Panc1 (cell line): ENCODE data around the gene EPB41L5. TPM values are rescaled to one million over a fixed set of nuclear protein-coding genes. Genes with fewer than 3 reads are reported as not detected.

Experiments
- ATAC-seq: fragments of 200-7000 bp; cut with Tn5 transposase; 2 replicates; pipeline ENCODE4 v1.9.1; 2020; ENCODE audit warnings: mild to moderate bottlenecking, moderate library complexity
- BruUV-seq: library from RNA; stranded (reverse); fragments of 400-500 nt; replicated peaks from 2 replicates; lab custom pipeline; 2021; lab: Mats Ljungman, UMichigan
- CTCF ChIA-PET: fragments of 300-600 bp; sonication (Branson Sonifier 250); formaldehyde crosslinking; loops from one replicate; lab custom pipeline; 2022; ENCODE audit warnings: antibody characterized with exemption; lab: Charles Lee
- POLR2A ChIA-PET: fragments of 300-600 bp; sonication (Branson Sonifier 250); formaldehyde crosslinking; loops from one replicate; lab custom pipeline; 2022; ENCODE audit warnings: antibody characterized with exemption; lab: Charles Lee
- DNase-seq: peaks from one replicate; pipeline ENCODE4 v3.0.0-alpha.2; 2010; ENCODE audit warnings: low read depth, low spot score
- H3K27ac ChIP-seq: 2 replicates; pipeline ENCODE4 v1.5.1; 2011; ENCODE audit warnings: mild to moderate bottlenecking, low read length, inconsistent platforms
- H3K27me3 ChIP-seq: fragments of 200-500 bp; sonication (Bioruptor generic); 2 replicates; pipeline ENCODE4 v1.6.0; 2014; ENCODE audit warnings: low read length, inconsistent platforms; ENCODE audit not compliant: control insufficient read depth, insufficient read depth
- H3K36me3 ChIP-seq: fragments of 200-500 bp; sonication (Bioruptor generic); 2 replicates; pipeline ENCODE4 v1.5.1; 2014; ENCODE audit warnings: inconsistent platforms, mild to moderate bottlenecking, low read length, moderate library complexity; ENCODE audit not compliant: control insufficient read depth, insufficient read depth
- H3K4me1 ChIP-seq: 2 replicates; pipeline ENCODE4 v1.5.1; 2011; ENCODE audit warnings: inconsistent platforms, mild to moderate bottlenecking, low read length, moderate library complexity; ENCODE audit not compliant: control insufficient read depth, insufficient read depth
- H3K4me3 ChIP-seq, 2 experiments: 2 replicates each; pipeline ENCODE4 v1.5.1; 2011 to 2012; ENCODE audit warnings: low read depth in 2 of 2, low read length in 2 of 2, mild to moderate bottlenecking in 2 of 2, inconsistent platforms in 1 of 2, moderate library complexity in 1 of 2
- H3K9me3 ChIP-seq: fragments of 200-500 bp; sonication (Bioruptor generic); 2 replicates; pipeline ENCODE4 v1.5.1; 2014; ENCODE audit warnings: low read depth, mild to moderate bottlenecking, inconsistent platforms, low read length, moderate library complexity; ENCODE audit not compliant: control insufficient read depth, insufficient read depth
- POLR2AphosphoS5 ChIP-seq: IDR thresholded peaks from 2 replicates; pipeline ENCODE4 v1.6.1; 2012; ENCODE audit warnings: mild to moderate bottlenecking, low read depth, low read length, moderate library complexity
- SIN3A ChIP-seq: IDR thresholded peaks from 2 replicates; pipeline ENCODE4 v1.6.1; 2012; ENCODE audit warnings: low read depth, mild to moderate bottlenecking, low read length, moderate library complexity, borderline replicate concordance; ENCODE audit not compliant: insufficient read depth
- TCF7L2 ChIP-seq: IDR thresholded peaks from 2 replicates; pipeline ENCODE4 v1.6.1; 2011; ENCODE audit warnings: mild to moderate bottlenecking, low read depth, low read length, inconsistent platforms
- in situ Hi-C: cut with HindIII; loops from 2 replicates; pipeline ENCODE4 v1.10.0; 2016; ENCODE audit warnings: low sequenced_read_pairs, low pct_unique_long_range_greater_than_20kb
- intact Hi-C: fragments of 100-400 bp; cut with micrococcal nuclease; formaldehyde crosslinking; loops from one replicate; pipeline ENCODE4 v1.10.0; 2022; ENCODE audit not compliant: unreplicated experiment
- total RNA-seq: library from RNA; stranded (reverse); gene quantifications from one replicate; pipeline ENCODE4 v1.2.1, GENCODE V29; 2021; ENCODE audit not compliant: unreplicated experiment
- TF ChIP-seq, protein P1 (sequence below), 2 experiments: IDR thresholded peaks; 2 replicates each; pipeline ENCODE4 v1.6.1; 2011 to 2012; ENCODE audit warnings: low read depth in 2 of 2, control low read depth in 1 of 2, low read length in 1 of 2, mild to moderate bottlenecking in 1 of 2, moderate library complexity in 1 of 2; ENCODE audit not compliant: insufficient read depth in 1 of 2
- TF ChIP-seq, protein P2 (sequence below): fragments of 450-650 bp; IDR thresholded peaks from 2 replicates; pipeline ENCODE4 v1.5.1; 2017; ENCODE audit warnings: mild to moderate bottlenecking

The EPB41L5 gene
- total RNA-seq, 1 experiment from 2014 or later: 42.2 TPM

DNA sequence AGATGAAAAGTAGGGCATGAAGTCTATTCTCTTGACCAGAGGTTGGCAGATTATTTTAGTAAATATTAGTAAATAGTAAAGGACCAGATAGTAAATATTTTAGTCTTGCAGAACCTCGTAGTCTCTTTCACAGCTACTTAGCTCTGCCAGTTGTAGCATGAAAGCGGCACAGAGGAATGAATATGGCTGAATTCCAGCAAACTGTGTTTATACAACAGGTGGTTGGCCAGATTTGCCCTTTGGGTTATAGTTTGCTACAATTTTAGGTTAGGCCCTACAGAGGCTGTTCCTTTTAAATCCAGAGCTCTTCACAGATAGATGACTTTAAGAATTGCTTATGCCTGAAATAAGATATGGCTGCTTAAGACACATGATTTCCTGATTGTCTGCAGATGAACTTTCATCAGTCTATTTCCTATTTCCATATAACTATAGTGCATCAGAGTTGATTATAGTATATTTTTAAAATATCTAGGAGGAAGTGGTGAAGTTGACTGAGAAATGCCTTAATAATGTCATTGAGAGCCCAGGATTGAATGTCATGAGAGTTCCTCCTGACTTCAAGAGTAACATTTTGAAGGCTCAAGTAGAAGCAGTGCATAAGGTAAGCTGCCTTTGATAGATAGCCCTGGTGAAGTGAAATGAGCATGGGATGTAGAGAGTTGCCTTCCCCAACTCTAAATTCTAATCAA is 129.8 kb downstream of the EPB41L5 start:
- intact Hi-C loops (no loop called here), in situ Hi-C loops (no loop called here)
- TF ChIP-seq SIN3A (no peak), TCF7L2 (no peak), POLR2AphosphoS5 (no peak)
- TF ChIP-seq, protein P1, sequence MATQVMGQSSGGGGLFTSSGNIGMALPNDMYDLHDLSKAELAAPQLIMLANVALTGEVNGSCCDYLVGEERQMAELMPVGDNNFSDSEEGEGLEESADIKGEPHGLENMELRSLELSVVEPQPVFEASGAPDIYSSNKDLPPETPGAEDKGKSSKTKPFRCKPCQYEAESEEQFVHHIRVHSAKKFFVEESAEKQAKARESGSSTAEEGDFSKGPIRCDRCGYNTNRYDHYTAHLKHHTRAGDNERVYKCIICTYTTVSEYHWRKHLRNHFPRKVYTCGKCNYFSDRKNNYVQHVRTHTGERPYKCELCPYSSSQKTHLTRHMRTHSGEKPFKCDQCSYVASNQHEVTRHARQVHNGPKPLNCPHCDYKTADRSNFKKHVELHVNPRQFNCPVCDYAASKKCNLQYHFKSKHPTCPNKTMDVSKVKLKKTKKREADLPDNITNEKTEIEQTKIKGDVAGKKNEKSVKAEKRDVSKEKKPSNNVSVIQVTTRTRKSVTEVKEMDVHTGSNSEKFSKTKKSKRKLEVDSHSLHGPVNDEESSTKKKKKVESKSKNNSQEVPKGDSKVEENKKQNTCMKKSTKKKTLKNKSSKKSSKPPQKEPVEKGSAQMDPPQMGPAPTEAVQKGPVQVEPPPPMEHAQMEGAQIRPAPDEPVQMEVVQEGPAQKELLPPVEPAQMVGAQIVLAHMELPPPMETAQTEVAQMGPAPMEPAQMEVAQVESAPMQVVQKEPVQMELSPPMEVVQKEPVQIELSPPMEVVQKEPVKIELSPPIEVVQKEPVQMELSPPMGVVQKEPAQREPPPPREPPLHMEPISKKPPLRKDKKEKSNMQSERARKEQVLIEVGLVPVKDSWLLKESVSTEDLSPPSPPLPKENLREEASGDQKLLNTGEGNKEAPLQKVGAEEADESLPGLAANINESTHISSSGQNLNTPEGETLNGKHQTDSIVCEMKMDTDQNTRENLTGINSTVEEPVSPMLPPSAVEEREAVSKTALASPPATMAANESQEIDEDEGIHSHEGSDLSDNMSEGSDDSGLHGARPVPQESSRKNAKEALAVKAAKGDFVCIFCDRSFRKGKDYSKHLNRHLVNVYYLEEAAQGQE (IDR thresholded peaks at IDR 0.05; ENCODE audit: insufficient read depth in 1 of 2, low read depth in 2 of 2, low read length in 1 of 2): no peak
- TF ChIP-seq, protein P2, sequence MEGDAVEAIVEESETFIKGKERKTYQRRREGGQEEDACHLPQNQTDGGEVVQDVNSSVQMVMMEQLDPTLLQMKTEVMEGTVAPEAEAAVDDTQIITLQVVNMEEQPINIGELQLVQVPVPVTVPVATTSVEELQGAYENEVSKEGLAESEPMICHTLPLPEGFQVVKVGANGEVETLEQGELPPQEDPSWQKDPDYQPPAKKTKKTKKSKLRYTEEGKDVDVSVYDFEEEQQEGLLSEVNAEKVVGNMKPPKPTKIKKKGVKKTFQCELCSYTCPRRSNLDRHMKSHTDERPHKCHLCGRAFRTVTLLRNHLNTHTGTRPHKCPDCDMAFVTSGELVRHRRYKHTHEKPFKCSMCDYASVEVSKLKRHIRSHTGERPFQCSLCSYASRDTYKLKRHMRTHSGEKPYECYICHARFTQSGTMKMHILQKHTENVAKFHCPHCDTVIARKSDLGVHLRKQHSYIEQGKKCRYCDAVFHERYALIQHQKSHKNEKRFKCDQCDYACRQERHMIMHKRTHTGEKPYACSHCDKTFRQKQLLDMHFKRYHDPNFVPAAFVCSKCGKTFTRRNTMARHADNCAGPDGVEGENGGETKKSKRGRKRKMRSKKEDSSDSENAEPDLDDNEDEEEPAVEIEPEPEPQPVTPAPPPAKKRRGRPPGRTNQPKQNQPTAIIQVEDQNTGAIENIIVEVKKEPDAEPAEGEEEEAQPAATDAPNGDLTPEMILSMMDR: no peak
- DNase-seq: no peak
- BruUV-seq: no TSS peak
- Histone ChIP-seq H3K27me3 (no peaks in the 10 kb centered on the region), H3K27ac (no peak overlapping the region), H3K4me3 (no peak overlapping the region), H3K36me3 (peaks cover under 1% of the 10 kb centered on the region; the same call in 1 of the 2 replicates), H3K9me3 (no peaks in the 10 kb centered on the region), H3K4me1 (no peaks in the 10 kb centered on the region)
- no peak for ATAC-seq
- POLR2A ChIA-PET: no interaction called here
- CTCF ChIA-PET: no interaction called here

DNA sequence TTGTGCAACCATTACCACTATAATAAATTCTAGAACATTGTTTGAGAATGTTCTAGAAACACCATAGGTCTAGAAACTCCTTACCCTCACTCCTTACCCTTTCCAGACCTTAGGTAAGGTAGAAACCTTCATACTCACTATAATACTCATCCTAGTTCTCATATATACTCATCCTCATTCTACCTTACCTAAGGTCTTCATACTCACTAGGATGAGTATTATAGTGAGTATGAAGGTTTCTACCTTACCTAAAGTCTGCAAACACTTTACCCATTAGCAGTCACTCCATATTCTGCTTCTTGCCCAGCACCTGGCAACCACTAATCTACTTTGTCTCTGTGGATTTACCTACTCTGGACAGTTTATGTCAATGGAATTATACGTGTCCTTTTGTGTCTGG is 135.4 kb downstream of the EPB41L5 start:
- CTCF ChIA-PET: no interaction called here
- POLR2A ChIA-PET: no interaction called here

More for the DNA sequence above, 135.4 kb downstream of the EPB41L5 start:
- intact Hi-C loops (no loop called here), in situ Hi-C loops (no loop called here)
- no peaks in the 10 kb centered on the region for H3K9me3 ChIP-seq
- H3K36me3 ChIP-seq: peaks cover 2% of the 10 kb centered on the region; the same call in 1 of the 2 replicates
- BruUV-seq: no TSS peak
- H3K4me1 ChIP-seq: no peaks in the 10 kb centered on the region
- H3K4me3 ChIP-seq: no peak overlapping the region
- no peaks in the 10 kb centered on the region for H3K27me3 ChIP-seq
- no peak for ATAC-seq
- H3K27ac ChIP-seq: no peak overlapping the region
- TF ChIP-seq, protein P2: no peak
- TF ChIP-seq POLR2AphosphoS5 (no peak), SIN3A (no peak)
- no peak for DNase-seq
